ENCODE results near the gene CLC.
"Not testable (repeated sequence)": the region's sequence is repeated elsewhere in the genome, so short reads cannot be mapped to it uniquely, and the experiment has no call there.

CLC gene

GRCh38 chr19:39728040-39728439 is 9.8 kb downstream of the CLC start:
- TF ChIP-seq MAX (IDR thresholded peaks at IDR 0.05; ENCODE audit: low read depth, low read length) (no peak), MYC (IDR thresholded peaks at IDR 0.05; ENCODE audit: low read depth, low read length) (no peak), POLR2A (IDR thresholded peaks at IDR 0.05; ENCODE audit: extremely low read depth, insufficient read length) (no peak), CTCF (IDR thresholded peaks at IDR 0.05; ENCODE audit: low read depth, low read length) (no peak)
- no peak overlapping the region for H3K4me3 ChIP-seq (ENCODE audit: low read depth, low read length)
- no peak for DNase-seq (ENCODE audit: low read depth)

- TF ChIP-seq CTCF (IDR thresholded peaks at IDR 0.05; ENCODE audit: low read depth, low read length) (no peak), POLR2A (IDR thresholded peaks at IDR 0.05; ENCODE audit: extremely low read depth, insufficient read length) (no peak), MYC (IDR thresholded peaks at IDR 0.05; ENCODE audit: low read depth, low read length) (no peak), MAX (IDR thresholded peaks at IDR 0.05; ENCODE audit: low read depth, low read length) (no peak)
- no peak overlapping the region for H3K4me3 ChIP-seq (ENCODE audit: low read depth, low read length)
- DNase-seq (ENCODE audit: low read depth): no peak
Observed at GRCh38 chr19:39727070-39727800, 10.6 kb downstream of the CLC start.

GRCh38 chr19:39725995-39726394 is 11.8 kb downstream of the CLC start:
- DNase-seq (ENCODE audit: low read depth): no peak
- TF ChIP-seq MAX (IDR thresholded peaks at IDR 0.05; ENCODE audit: low read depth, low read length) (no peak), POLR2A (IDR thresholded peaks at IDR 0.05; ENCODE audit: extremely low read depth, insufficient read length) (no peak), CTCF (IDR thresholded peaks at IDR 0.05; ENCODE audit: low read depth, low read length) (no peak), MYC (IDR thresholded peaks at IDR 0.05; ENCODE audit: low read depth, low read length) (no peak)

GRCh38 chr19:39720144-39720543 is 17.7 kb downstream of the CLC start:
- not testable (repeated sequence) for DNase-seq (ENCODE audit: low read depth); H3K4me3 ChIP-seq (ENCODE audit: low read depth, low read length)

More at GRCh38 chr19:39725995-39726394, 11.8 kb downstream of the CLC start:
- H3K4me3 ChIP-seq (ENCODE audit: low read depth, low read length): no peak overlapping the region

- no peak for DNase-seq (ENCODE audit: low read depth)
- TF ChIP-seq POLR2A (IDR thresholded peaks at IDR 0.05; ENCODE audit: extremely low read depth, insufficient read length) (no peak), MAX (IDR thresholded peaks at IDR 0.05; ENCODE audit: low read depth, low read length) (no peak), MYC (IDR thresholded peaks at IDR 0.05; ENCODE audit: low read depth, low read length) (no peak), CTCF (IDR thresholded peaks at IDR 0.05; ENCODE audit: low read depth, low read length) (no peak)
- H3K4me3 ChIP-seq (ENCODE audit: low read depth, low read length): no peak overlapping the region
Observed at GRCh38 chr19:39710333-39710890, 27.4 kb downstream of the CLC start.

- DNase-seq (ENCODE audit: low read depth): no peak
- H3K4me3 ChIP-seq (ENCODE audit: low read depth, low read length): no peak overlapping the region
- TF ChIP-seq POLR2A (IDR thresholded peaks at IDR 0.05; ENCODE audit: extremely low read depth, insufficient read length) (no peak), MYC (IDR thresholded peaks at IDR 0.05; ENCODE audit: low read depth, low read length) (no peak), CTCF (IDR thresholded peaks at IDR 0.05; ENCODE audit: low read depth, low read length) (no peak), MAX (IDR thresholded peaks at IDR 0.05; ENCODE audit: low read depth, low read length) (no peak)
Observed at GRCh38 chr19:39709026-39709872, 28.6 kb downstream of the CLC start.

Data from NB4 (cell line).